Stimulated activated naive CD4-positive, alpha-beta T cell (primary cell): ENCODE measurements around the gene UBE2V1.
"Not testable (repeated sequence)": the region's sequence is repeated elsewhere in the genome, so short reads cannot be mapped to it uniquely, and the experiment has no call there.

Experiments
- DNase-seq, 6 experiments: peaks; one replicate each; lab custom pipeline; 2025; lab: John Stamatoyannopoulos, UW

UBE2V1 gene

GRCh38 chr20:50094522-50094921 lies 18.4 kb downstream of the UBE2V1 start:
- no peak for DNase-seq

- no peak for DNase-seq
Measured at GRCh38 chr20:50093240-50093639, 19.7 kb downstream of the UBE2V1 start.

- no peak for DNase-seq
Measured at GRCh38 chr20:50092436-50092835, 20.5 kb downstream of the UBE2V1 start.

- no peak for DNase-seq
Measured at GRCh38 chr20:50089787-50090177, 23.2 kb downstream of the UBE2V1 start.

- no peak for DNase-seq
Measured at GRCh38 chr20:50089140-50089786, 23.7 kb downstream of the UBE2V1 start.

GRCh38 chr20:50088022-50088421 lies 24.9 kb downstream of the UBE2V1 start:
- DNase-seq, result no peak

GRCh38 chr20:50085481-50086365 lies 27.2 kb downstream of the UBE2V1 start:
- peak; percentile 9 to 52 (median 24) for DNase-seq

GRCh38 chr20:50085146-50085480 lies 27.8 kb downstream of the UBE2V1 start:
- no peak for DNase-seq

GRCh38 chr20:50083034-50083433 lies 29.9 kb downstream of the UBE2V1 start:
- DNase-seq, result no peak

GRCh38 chr20:50082056-50082455 lies 30.9 kb downstream of the UBE2V1 start:
- not testable (repeated sequence) for DNase-seq

GRCh38 chr20:50077818-50078601 lies 34.9 kb downstream of the UBE2V1 start:
- DNase-seq, result no peak

GRCh38 chr20:50073500-50073899 lies 39.5 kb downstream of the UBE2V1 start:
- no peak for DNase-seq

GRCh38 chr20:50071039-50071888 lies 41.7 kb downstream of the UBE2V1 start:
- peak; percentile 66 to 93 (median 84) for DNase-seq

GRCh38 chr20:50070361-50070760 lies 42.6 kb downstream of the UBE2V1 start:
- no peak for DNase-seq

GRCh38 chr20:50068041-50068651 lies 44.8 kb downstream of the UBE2V1 start:
- DNase-seq, result no peak

- DNase-seq, result no peak
Measured at GRCh38 chr20:50067461-50067860, 45.5 kb downstream of the UBE2V1 start.

GRCh38 chr20:50067018-50067417 lies 45.9 kb downstream of the UBE2V1 start:
- no peak for DNase-seq

GRCh38 chr20:50066161-50066834 lies 46.7 kb downstream of the UBE2V1 start:
- DNase-seq, result no peak

GRCh38 chr20:50065325-50065615 lies 47.7 kb downstream of the UBE2V1 start:
- no peak for DNase-seq

- DNase-seq, result not testable (repeated sequence)
Measured at GRCh38 chr20:50063763-50064162, 49.2 kb downstream of the UBE2V1 start.
